GM04503 (cell line): ENCODE data around the gene CLEC11A.
A peak's percentile ranks its signal among the peaks of the same experiment; 100 is the strongest.

Experiments used
- DNase-seq: peaks from one replicate; pipeline ENCODE4 v3.0.0-alpha.2; 2012; ENCODE audit warnings: low read depth

The CLEC11A gene

GRCh38 chr19:50705422-50706019 is 17.6 kb upstream of the CLEC11A start:
- DNase-seq, result no peak

- no peak for DNase-seq
Measured at GRCh38 chr19:50706387-50706786, 16.8 kb upstream of the CLEC11A start.

DNA sequence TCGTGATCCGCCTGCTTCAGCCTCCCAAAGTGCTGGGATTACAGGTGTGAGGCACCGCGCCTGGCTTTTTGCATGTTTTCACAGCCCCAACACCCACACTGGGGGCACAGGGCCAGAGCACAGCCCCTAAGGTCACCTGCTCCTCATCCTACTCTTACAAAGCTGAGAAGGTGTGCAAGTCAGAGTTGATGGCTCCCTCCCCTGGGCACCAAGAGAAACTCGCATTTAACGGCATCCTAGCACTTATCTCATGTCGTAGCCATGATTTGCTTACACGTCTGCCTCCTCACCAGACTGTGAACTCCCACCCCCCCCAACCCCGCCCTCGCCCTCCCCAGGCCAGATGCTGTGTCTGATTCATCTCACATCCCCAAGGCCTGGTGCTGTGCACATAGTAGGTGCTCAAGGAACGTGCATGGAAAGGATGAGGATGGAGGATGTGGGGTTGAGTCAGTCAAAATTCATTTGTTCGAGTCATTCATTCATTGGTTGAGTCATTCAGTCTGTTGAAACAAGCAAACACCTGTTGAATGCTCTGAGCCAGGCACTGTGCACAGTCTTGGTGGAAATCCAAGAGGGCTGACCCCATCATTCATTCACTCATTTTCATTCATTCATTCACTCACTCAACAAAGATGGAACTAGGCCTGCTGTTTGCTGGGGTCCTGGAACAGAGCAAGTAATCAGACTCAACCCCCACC is 14.8 kb upstream of the CLEC11A start:
- DNase-seq, result no peak

DNA sequence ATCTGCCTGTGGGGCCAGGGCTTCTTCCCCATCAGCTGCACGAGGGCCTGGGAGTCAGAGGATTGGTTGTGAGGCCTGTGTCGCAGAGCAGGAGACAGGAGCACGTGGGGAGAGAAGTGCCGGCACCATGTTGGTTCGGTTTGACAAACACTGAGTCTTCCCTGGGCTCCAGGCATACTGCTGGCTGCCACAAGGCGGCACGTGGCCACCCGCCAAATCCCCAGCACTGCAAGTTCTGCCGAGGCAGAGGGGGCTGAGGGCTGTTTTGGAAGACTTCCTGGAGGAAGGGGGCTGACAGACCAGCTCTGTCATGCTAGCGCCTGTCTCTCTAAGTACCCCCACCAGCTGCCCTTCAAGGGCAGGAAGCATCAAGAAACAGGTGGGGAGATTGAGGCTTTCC is 13.1 kb upstream of the CLEC11A start:
- no peak for DNase-seq

GRCh38 chr19:50710612-50711011 is 12.6 kb upstream of the CLEC11A start:
- DNase-seq, result no peak

DNA sequence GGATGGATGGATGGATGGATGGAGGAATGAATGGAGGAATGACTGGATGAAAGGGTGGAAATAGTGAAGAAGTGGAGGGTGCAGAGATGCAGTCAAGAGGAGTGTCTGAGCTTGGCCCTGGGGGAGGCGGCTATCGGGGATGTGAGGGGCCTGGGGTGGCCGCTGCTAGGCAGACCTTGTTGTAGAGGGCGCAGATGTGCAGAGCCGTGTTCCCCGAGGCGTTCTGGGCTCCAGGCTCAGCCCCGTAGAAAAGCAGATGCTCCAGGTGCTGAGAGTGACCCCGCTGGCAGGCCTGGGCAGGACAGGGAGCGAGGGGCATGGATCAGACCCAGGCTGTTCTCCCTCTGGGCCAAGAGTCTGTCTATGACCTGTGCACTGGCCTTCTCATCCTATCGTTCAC is 12.0 kb upstream of the CLEC11A start:
- no peak for DNase-seq

- no peak for DNase-seq
Measured at GRCh38 chr19:50711805-50712204, 11.4 kb upstream of the CLEC11A start.

GRCh38 chr19:50712833-50713232 is 10.3 kb upstream of the CLEC11A start:
- no peak for DNase-seq

DNA sequence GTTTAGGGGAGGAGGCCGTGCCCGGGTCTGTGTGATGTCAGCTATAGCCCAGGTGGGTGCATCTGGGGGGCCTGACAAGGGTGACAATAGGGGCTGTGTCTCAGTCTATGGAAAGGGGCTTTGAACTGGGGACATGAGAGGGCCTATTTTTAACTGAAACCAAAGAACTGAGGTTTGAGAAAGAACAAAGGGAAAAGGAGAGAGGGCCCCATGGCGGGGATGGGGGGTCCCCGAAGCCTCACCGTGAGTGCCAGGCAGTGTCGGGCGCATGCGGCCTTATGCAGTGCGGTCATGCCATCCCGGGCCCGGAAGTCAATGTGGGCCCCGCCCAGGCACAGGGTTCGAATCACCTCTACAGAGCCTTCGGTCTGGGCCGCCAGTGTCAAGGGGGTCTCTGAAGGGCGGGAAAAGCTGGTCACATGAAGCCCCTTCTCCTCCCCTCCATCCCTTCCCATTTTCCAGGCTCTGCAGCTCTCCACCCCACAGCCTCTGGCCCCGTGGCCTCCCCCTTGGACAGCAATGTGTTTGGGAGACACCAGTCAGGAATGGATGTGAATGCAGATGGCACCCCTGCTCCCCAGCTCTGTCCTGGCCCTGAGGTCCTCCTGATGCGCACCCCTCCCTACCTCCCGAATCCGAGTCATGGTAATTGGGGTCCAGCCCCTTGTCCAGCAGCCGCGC is 9.5 kb upstream of the CLEC11A start:
- no peak for DNase-seq

GRCh38 chr19:50716178-50717025 is 6.8 kb upstream of the CLEC11A start:
- no peak for DNase-seq

GRCh38 chr19:50717026-50717723 is 6.0 kb upstream of the CLEC11A start:
- DNase-seq, result no peak

DNA sequence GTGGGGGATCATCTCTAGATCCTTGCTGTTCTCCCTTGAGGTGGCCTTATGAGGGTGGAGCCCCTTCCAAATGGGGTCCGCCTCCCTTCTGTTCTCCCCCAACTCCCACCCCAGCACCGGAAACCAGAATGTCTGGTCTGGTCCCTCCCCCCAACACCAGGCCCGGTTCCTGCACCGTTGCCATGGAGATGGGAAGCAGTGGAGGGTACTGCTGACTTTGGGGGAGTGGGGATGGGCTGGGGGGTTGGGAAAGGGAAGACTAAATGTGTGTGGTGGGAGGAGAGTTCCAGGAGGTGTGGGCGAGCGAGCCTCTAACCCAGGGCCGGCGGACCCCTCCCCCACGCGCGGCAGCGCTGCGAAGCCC is 5.3 kb upstream of the CLEC11A start:
- no peak for DNase-seq

GRCh38 chr19:50718255-50719118 is 4.7 kb upstream of the CLEC11A start:
- no peak for DNase-seq

DNA sequence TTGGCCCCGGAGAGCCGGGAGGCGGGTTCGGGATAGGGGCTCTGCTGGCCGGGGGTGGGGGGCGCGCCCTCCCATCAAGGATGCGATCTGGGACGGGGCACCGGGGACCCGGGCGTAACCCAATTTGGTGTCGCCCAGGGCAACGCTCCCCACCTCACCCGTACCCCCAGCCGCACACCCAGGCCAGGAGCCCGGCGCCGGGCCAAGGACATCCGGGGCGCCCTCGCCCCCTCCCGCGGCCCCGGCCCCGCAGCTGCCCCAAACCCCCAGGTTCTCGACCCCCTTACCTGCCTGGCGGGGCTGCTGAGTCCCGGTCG is 4.1 kb upstream of the CLEC11A start:
- no peak for DNase-seq

DNA sequence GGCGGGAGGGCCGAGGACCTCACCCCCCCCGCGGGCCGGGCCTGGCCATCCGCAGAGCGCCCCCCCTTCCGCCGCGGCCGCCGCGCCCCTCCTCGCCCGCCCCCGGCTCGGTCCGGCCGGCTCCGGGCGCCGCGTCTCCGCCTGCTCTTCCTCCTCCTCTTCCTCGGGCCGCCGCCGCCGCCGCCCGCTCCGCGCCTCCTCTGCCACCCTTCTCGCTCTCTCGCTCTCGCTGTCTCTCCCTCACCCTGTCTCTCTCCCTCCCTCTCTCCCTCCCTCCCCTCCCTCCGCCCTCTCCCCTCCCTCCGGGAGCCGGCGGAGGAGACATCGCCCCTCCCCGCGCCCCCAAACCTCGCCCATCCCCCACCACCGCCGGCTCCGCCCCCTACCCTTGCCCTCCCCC is 3.6 kb upstream of the CLEC11A start, which contains the start of gene SHANK1:
TSS of gene SHANK1 (minus strand) at position 237 of the 400 bp plus-strand sequence. CDS start 2,883 bp downstream, outside the sequence.
- no peak for DNase-seq

- DNase-seq, result no peak
Measured at GRCh38 chr19:50720181-50720920, 2.8 kb upstream of the CLEC11A start.

DNA sequence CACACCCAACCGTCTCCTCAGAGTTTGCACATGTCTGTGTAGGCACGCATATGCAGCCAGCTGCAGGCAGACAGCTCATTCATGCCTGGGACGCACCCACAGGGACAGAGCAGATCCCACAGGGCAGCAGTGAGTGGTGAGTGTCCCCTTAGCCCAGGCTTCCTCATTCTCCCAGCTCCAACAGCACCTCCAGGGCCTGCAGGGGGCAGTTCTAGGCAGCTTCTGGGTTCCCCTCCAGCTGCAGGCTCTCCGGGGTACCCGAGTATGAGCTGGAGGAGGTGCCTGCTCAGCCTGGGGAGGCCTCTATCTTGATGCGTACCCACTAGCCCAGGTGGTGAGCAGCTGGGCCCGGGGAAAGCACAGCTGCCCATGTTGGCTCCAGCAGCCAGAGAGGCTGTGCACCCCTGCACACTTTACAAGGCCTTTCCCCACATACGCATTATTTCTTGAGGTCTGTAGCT is 2.2 kb upstream of the CLEC11A start:
- DNase-seq, result peak; percentile 54

DNA sequence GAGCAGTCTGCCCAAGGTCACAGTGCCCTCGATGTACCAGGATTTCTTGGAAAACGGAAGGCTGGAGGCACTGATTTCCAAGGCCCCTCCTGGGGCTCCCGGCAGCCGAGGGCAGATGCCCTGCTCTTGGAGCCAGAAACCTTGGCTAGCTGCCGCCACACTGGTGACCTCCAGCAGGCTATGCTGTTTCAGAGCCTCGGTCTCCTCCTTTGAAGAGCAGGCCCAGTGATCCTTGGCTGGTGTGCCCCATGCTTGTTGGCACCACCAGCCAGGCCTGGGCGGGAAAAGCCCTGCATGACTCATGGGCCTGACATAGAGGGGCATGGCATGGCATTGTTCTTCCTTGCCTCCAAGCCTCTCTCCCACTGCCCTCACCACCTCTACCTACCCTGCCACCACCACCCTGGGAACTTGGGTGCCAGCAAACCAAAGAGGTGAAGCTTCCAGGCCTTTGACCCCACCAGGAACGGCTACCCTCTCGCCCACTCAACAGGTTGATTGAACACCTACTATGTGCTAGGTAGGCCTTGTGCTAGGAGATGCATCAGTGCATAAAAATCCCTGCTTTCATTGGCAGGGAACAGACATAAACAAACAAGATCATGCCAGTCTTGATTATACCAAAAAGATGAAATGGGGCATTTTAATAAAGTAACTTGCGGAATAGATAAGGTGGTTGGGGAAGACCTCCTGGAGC is 1.6 kb upstream of the CLEC11A start:
- no peak for DNase-seq

- DNase-seq, result no peak
Measured at GRCh38 chr19:50722201-50723013, 757 bp upstream of the CLEC11A start.
